Suppressor macrophage treated with lipopolysaccharide for 4 hours (primary cell): ENCODE data around the gene OR6C2.
"Not testable (repeated sequence)": the region's sequence is repeated elsewhere in the genome, so short reads cannot be mapped to it uniquely, and the experiment has no call there.

ENCODE experiments used
- DNase-seq: peaks from one replicate; pipeline ENCODE4 v3.0.0-alpha.2; 2020

OR6C2 gene

GRCh38 chr12:55479136-55479535, 35.3 kb downstream of the OR6C2 start:
- DNase-seq, result not testable (repeated sequence)

GRCh38 chr12:55484284-55484683, 40.4 kb downstream of the OR6C2 start:
- not testable (repeated sequence) for DNase-seq

- DNase-seq, result no peak
Observed at GRCh38 chr12:55492078-55492477, 48.2 kb downstream of the OR6C2 start, which contains the start of gene OR6C68. TSS of gene OR6C68 (plus strand) at chr12:55492378. CDS start at chr12:55492378, 0 bp downstream.

GRCh38 chr12:55495490-55495889, 51.6 kb downstream of the OR6C2 start:
- DNase-seq, result no peak

DNA sequence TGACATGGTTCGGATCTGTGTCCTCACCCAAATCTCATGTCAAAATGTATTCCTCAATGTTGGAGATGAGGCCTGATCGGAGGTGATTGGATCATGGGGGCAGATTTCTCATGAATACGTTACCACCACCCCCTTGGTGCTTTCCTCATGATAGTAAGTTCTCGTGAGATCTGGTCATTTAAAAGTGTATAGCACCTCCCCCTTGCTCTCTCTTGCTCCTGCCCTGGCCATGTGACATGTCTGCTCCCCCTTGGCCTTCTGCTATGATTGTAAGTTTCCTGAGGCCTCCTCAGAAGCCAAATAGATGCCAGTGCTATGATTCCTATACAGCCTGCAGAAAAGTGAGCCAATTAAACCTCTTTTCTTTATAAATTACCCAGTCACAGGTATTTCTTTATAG, 55.4 kb downstream of the OR6C2 start:
- DNase-seq, result no peak

DNA sequence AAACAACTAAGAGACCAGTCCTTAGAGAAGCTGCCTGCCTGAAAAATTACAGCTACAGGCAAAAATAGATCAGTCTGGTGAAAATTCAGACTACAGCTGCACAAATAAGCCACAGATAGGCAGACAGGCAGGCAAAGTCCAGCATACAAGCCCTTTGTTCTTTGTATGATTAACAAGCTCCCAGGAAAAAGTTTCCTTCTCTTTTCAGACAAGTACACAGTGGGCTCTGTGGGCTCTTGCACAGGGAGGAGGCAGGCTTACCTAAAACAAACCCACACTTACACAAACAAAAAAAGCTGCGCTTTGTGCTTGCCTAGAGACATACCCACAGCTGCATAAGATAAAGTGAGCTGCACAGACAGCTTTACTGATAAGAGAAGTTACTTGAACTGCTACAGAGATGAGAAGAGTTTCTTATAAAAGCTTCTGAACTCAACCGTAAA, 56.0 kb downstream of the OR6C2 start:
- DNase-seq, result no peak

DNA sequence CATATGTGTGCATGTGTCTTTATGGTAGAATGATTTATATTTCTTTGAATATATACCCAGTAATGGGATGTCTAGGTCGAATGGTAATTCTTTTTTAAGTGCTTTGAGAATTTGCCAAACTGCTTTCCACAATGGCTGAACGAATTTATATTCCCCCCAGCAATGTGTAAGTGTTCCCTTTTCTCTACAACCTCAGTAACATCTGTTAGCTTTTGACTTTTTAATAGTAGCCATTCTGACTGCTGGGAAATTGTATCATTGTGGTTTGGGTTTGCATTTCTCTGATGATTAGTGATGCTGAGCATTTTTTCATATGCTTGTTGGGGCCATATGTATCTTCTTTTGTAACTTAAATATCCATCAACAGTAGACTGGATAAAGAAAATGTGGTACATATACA, 57.7 kb downstream of the OR6C2 start:
- DNase-seq, result no peak
